GM12892 (cell line): Measurements from ENCODE around the gene SQOR.

Experiments
- POLR2A ChIP-seq: IDR thresholded peaks from 2 replicates; pipeline ENCODE4 v1.6.1; 2011; ENCODE audit warnings: low read depth, low read length, control low read depth
- POLR2AphosphoS5 ChIP-seq: IDR thresholded peaks from 2 replicates; pipeline ENCODE4 v1.6.1; 2011; ENCODE audit warnings: low read depth, low read length, control low read depth
- TAF1 ChIP-seq: IDR thresholded peaks from 2 replicates; pipeline ENCODE4 v1.6.1; 2011; ENCODE audit warnings: low read depth, mild to moderate bottlenecking, control low read depth, low read length, borderline replicate concordance

- TF ChIP-seq POLR2AphosphoS5: no peak
- TF ChIP-seq POLR2A: no peak
- TF ChIP-seq TAF1: no peak
Measured at GRCh38 chr15:45653702-45654424, 19.0 kb downstream of the SQOR start.
